BE2C (cell line): ENCODE measurements around the gene ROCK2.
"Not testable (repeated sequence)": the region's sequence is repeated elsewhere in the genome, so short reads cannot be mapped to it uniquely, and the experiment has no call there.

ENCODE experiments used
- DNase-seq: peaks from one replicate; pipeline ENCODE4 v3.0.0-alpha.2; 2020
- H3K27me3 ChIP-seq: fragments of 250-450 bp; sonication (Bioruptor Pico); 2 replicates; pipeline ENCODE4 v1.5.1; 2020; ENCODE audit warnings: mild to moderate bottlenecking
- H3K36me3 ChIP-seq: fragments of 250-450 bp; sonication (Bioruptor Pico); 2 replicates; pipeline ENCODE4 v1.5.1; 2020; ENCODE audit warnings: mild to moderate bottlenecking
- H3K4me1 ChIP-seq: fragments of 250-450 bp; sonication (Bioruptor Pico); 2 replicates; pipeline ENCODE4 v1.5.1; 2020
- H3K4me3 ChIP-seq: 2 replicates; pipeline ENCODE4 v1.5.1; 2011; ENCODE audit warnings: low read depth, low read length
- H3K9me3 ChIP-seq: fragments of 250-450 bp; sonication (Bioruptor Pico); 2 replicates; pipeline ENCODE4 v1.5.1; 2020
- TF ChIP-seq, protein P1 (sequence below): IDR thresholded peaks from 2 replicates; pipeline ENCODE4 v1.5.1; 2012; ENCODE audit warnings: mild to moderate bottlenecking, low read depth, low read length

The ROCK2 gene

DNA sequence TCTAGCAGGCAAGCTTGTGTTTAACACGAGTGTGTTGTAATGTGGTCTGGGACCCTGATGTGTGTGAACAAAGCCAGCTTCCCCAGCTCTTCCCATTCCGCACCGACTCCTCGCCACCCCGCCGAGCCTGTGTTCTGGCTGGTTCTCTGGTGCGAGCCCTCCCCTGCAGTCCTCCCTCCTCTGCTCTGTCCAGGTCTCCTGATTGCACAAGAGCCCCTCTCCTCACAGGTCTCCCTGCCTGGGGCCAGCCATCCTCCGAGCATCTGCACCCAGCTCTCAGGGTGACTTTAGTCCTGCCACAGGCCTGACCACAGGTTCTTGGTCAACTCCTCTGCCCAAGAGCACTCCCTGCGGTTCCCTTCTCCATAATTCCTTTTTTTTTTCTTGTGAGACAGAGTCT is 175.9 kb downstream of the ROCK2 start:
- Histone ChIP-seq H3K36me3 (no peaks in the 10 kb centered on the region), H3K4me3 (no peak overlapping the region), H3K27me3 (no peaks in the 10 kb centered on the region), H3K9me3 (no peaks in the 10 kb centered on the region), H3K4me1 (no peaks in the 10 kb centered on the region)
- DNase-seq, result no peak
- TF ChIP-seq, protein P1, sequence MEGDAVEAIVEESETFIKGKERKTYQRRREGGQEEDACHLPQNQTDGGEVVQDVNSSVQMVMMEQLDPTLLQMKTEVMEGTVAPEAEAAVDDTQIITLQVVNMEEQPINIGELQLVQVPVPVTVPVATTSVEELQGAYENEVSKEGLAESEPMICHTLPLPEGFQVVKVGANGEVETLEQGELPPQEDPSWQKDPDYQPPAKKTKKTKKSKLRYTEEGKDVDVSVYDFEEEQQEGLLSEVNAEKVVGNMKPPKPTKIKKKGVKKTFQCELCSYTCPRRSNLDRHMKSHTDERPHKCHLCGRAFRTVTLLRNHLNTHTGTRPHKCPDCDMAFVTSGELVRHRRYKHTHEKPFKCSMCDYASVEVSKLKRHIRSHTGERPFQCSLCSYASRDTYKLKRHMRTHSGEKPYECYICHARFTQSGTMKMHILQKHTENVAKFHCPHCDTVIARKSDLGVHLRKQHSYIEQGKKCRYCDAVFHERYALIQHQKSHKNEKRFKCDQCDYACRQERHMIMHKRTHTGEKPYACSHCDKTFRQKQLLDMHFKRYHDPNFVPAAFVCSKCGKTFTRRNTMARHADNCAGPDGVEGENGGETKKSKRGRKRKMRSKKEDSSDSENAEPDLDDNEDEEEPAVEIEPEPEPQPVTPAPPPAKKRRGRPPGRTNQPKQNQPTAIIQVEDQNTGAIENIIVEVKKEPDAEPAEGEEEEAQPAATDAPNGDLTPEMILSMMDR, result no peak

DNA sequence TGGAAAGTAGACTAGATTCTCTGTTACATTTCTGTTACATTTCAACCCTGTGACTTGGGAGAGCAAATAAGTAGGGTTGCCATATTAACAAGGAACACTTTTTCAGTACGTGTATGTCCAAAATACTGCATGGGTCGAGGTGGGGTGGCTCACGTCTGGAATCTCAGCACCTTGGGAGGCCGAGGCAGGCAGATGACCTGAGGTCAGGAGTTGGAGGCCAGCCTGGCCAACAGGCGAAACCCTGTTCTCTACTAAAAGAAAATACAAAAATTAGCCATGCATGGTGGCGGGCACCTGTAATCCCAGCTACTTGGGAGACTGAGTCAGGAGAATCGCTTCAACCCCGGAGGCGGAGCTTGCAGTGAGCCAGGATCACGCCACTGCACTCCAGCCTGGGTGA is 178.0 kb downstream of the ROCK2 start:
- no peaks in the 10 kb centered on the region for H3K9me3 ChIP-seq
- H3K4me1 ChIP-seq, result peaks cover 3% of the 10 kb centered on the region; the same call in 1 of the 2 replicates
- H3K36me3 ChIP-seq, result no peaks in the 10 kb centered on the region
- no peak overlapping the region for H3K4me3 ChIP-seq
- no peaks in the 10 kb centered on the region for H3K27me3 ChIP-seq
- no peak for DNase-seq
- TF ChIP-seq, protein P1, result no peak

DNA sequence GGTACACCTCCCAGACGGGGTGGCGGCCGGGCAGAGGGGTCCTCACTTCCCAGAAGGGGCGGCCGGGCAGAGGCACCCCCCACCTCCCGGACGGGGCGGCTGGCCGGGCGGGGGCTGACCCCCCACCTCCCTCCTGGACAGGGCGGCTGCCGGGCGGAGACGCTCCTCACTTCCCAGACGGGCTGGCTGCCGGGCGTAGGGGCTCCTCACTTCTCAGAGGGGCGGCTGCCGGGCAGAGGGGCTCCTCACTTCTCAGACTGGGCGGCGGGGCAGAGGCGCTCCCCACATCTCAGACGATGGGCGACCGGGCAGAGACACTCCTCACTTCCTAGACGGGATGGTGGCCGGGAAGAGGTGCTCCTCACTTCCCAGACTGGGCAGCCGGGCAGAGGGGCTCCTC is 179.4 kb downstream of the ROCK2 start:
- not testable (repeated sequence) for DNase-seq, H3K4me3 ChIP-seq, H3K36me3 ChIP-seq, H3K27me3 ChIP-seq, H3K4me1 ChIP-seq, H3K9me3 ChIP-seq

DNA sequence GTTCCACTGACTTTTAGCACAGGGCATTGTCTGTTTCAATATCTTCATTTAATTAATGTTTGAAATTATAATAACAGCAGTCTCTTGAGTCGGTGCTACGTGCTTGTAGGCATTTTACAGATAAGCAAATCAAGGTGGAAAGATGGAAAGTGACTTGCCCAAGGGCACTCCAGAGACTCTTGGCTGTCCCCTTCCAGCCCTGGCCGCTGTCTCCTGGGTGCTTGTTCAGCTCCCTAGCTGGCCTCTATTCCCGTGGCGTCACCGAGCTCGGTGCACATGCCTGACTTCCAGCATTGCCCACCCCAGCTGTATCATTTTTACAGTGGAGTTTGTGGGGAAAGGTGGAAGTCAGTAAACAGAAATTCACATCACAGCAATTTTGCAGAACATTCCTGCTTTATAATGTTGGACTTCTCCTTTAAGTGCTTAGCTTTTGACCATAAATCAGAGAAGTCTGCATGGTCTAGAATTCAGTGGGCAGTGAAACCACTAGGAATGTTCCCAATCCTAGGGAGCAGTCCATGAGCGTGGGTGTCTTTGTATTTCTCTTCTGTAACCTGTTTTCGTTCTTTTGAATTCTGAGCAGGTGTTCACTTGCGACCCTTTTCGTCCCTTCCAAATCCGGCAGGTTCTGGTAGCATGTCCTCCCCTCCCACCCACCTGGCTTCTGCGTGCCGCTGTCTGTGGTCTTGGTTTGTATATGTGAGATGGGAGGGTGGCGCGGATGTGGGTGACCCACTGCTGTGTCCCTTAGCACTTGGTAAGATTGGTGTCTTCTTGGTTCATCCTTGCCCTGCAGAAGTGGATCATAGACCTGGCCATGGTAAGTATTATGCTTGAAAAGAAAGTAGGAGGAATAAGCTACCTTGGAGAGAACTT is 180.8 kb downstream of the ROCK2 start:
- H3K9me3 ChIP-seq, result no peaks in the 10 kb centered on the region
- H3K4me1 ChIP-seq, result peaks cover 3% of the 10 kb centered on the region; the same call in 1 of the 2 replicates
- H3K4me3 ChIP-seq, result no peak overlapping the region
- no peaks in the 10 kb centered on the region for H3K36me3 ChIP-seq
- H3K27me3 ChIP-seq, result no peaks in the 10 kb centered on the region
- DNase-seq, result no peak
- TF ChIP-seq, protein P1, result no peak

DNA sequence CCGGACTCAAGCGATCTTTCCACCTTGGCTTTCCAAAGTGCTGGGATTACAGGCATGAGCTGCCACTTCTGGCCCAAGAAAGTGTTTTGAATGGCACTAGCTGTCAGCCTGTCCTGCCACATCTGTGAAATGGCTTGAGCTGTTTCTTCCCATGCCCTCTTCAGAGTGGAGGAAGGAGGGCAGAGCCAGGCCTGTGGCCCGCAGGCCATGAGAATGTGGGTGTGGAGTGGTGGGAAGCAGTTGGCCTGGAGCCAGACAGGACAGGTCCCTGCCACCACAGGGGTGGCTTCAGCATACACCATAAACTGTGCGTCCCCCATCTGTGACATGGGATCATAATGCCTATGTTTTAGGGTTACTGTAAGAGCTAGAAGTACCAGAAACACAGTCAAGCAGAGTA is 182.7 kb downstream of the ROCK2 start:
- no peak overlapping the region for H3K4me3 ChIP-seq
- no peaks in the 10 kb centered on the region for H3K27me3 ChIP-seq
- H3K4me1 ChIP-seq, result peaks cover 3% of the 10 kb centered on the region; the same call in 1 of the 2 replicates
- no peaks in the 10 kb centered on the region for H3K9me3 ChIP-seq
- no peaks in the 10 kb centered on the region for H3K36me3 ChIP-seq
- DNase-seq, result no peak
- TF ChIP-seq, protein P1, result no peak

DNA sequence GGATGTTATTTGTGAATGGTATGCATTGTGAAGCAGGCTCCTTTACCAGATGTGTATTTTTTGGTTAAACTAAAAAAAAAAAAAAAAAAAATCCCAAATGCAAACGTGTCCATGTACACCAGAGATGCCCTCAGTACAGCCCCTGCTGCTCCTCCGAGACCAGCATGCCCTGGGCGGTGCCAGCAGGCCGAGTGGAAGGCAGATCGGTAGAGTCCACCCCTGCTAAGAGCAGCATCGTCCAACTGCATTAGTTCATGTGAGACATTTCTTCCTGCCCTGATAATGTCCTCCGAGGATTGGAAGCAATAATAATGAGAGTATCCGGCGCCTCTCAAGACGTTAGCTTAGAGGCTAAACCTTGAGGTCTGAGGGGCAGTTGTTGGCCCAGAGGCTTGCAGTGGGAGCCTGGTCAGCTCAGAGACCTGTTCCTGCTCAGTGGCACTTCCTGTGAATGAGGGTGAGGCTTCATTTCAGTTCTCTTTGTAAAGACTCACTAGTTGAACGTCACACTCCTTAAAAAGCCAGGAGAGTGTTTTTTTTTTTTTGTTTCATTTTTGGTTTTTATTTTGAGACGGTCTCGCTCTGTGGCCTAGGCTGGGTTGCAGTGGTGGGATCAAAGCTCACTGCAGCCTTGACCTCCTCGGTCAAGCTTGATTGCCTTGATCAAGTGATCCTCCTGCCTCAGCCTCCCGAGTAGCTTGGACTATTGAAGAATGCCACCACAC is 183.5 kb downstream of the ROCK2 start:
- Histone ChIP-seq H3K27me3 (no peaks in the 10 kb centered on the region), H3K36me3 (no peaks in the 10 kb centered on the region), H3K4me1 (peaks cover 3% of the 10 kb centered on the region; the same call in 1 of the 2 replicates), H3K9me3 (no peaks in the 10 kb centered on the region), H3K4me3 (no peak overlapping the region)
- DNase-seq, result no peak
- TF ChIP-seq, protein P1, result no peak
